Thyroid gland (tissue), 4 donors: ENCODE measurements around the gene SELENOM. TPM values are rescaled to one million over a fixed set of nuclear protein-coding genes. Genes with fewer than 3 reads are reported as not detected.

Source experiments
- DNase-seq, 2 donors: peaks; one replicate each; pipeline ENCODE4 v3.0.0-alpha.2; 2019
- H3K27ac ChIP-seq, 3 donors: fragments of 200-600 bp; sonication (generic); 1 replicate in 2 of 3; 2 replicates in 1 of 3; pipeline ENCODE4 v1.5.1; 2016 to 2019; ENCODE audit warnings: mild to moderate bottlenecking in 1 of 3, moderate library complexity in 1 of 3
- H3K27me3 ChIP-seq: fragments of 200-600 bp; sonication (generic); one replicate; pipeline ENCODE4 v1.5.1; 2019
- H3K36me3 ChIP-seq, 2 donors: fragments of 200-600 bp; sonication (generic); one replicate each; pipeline ENCODE4 v1.5.1; 2016 to 2019
- H3K4me1 ChIP-seq, 2 donors: fragments of 200-600 bp; sonication (generic); one replicate each; pipeline ENCODE4 v1.5.1; 2017 to 2019
- H3K4me3 ChIP-seq, 3 donors: fragments of 200-600 bp; sonication (generic); replicated peaks in 1 of 3; 1 replicate in 2 of 3; 2 replicates in 1 of 3; pipeline ENCODE4 v1.5.1; 2016; ENCODE audit warnings: mild to moderate bottlenecking in 1 of 3
- H3K9me3 ChIP-seq: fragments of 200-600 bp; sonication (generic); one replicate; pipeline ENCODE4 v1.5.1; 2017
- CTCF ChIP-seq, 6 experiments: fragments of 200-600 bp in 3 of 6; fragments of 450-650 bp in 3 of 6; sonication (generic) in 3 of 6; IDR thresholded peaks; one replicate each; pipeline ENCODE4 v1.5.1; 2016 to 2019; ENCODE audit warnings: antibody characterized with exemption in 6 of 6, mild to moderate bottlenecking in 2 of 6, inconsistent platforms in 1 of 6, moderate library complexity in 1 of 6
- POLR2A ChIP-seq, 2 donors: fragments of 450-650 bp; IDR thresholded peaks; one replicate each; pipeline ENCODE4 v1.6.1; 2017; ENCODE audit warnings: antibody characterized with exemption in 2 of 2, mild to moderate bottlenecking in 2 of 2, moderate library complexity in 1 of 2
- WGBS, 2 donors: methylation state at CpG; one replicate each; pipeline ENCODE4 v1.1.5; 2017; 5-methylcytosine and 5-hydroxymethylcytosine counted together
- intact Hi-C: fragments of 100-400 bp; cut with DNase I; formaldehyde crosslinking; loops from one replicate; pipeline ENCODE4 v1.15.1; 2023
- total RNA-seq, 4 donors: library from RNA; depleted of rRNA; stranded (reverse); fragments of >200 nt; gene quantifications; one replicate each; pipeline ENCODE4 v1.2.3, GENCODE V29; 2016

Gene SELENOM
- total RNA-seq, 4 donors from 2014 or later, result 208 to 501 (median 314) TPM

GRCh38 chr22:31143038-31143437, 35.7 kb upstream of the SELENOM start:
- peak overlapping the region; percentile 3 to 43 (median 17) for H3K27ac ChIP-seq
- no peaks in the 10 kb centered on the region for H3K9me3 ChIP-seq
- peaks cover 10 to 31% of the 10 kb centered on the region in 2 donors for H3K4me1 ChIP-seq
- DNase-seq, result peak; percentile 48 to 54
- TF ChIP-seq POLR2A (IDR thresholded peaks at IDR 0.05), result no peak
- TF ChIP-seq CTCF (IDR thresholded peaks at IDR 0.05), result no peak
- 54 to 58% methylated on average over 2 to 3 of the region's 3 CpGs for WGBS, 2 donors
- H3K4me3 ChIP-seq, result no peak overlapping the region
- H3K36me3 ChIP-seq, result no peaks in the 10 kb centered on the region
- intact Hi-C loops, result loop anchor here (5.0 kb wide), 1 partner anchor 36 kb away; the partner anchor contains the start of gene SELENOM
- no peaks in the 10 kb centered on the region for H3K27me3 ChIP-seq

GRCh38 chr22:31142285-31142684, 34.9 kb upstream of the SELENOM start:
- no peak for TF ChIP-seq CTCF (IDR thresholded peaks at IDR 0.05)
- TF ChIP-seq POLR2A (IDR thresholded peaks at IDR 0.05), result no peak
- no peaks in the 10 kb centered on the region for H3K36me3 ChIP-seq
- H3K9me3 ChIP-seq, result no peaks in the 10 kb centered on the region
- DNase-seq, result no peak
- H3K4me1 ChIP-seq, result peaks cover 10 to 30% of the 10 kb centered on the region in 2 donors
- WGBS, 2 donors, result 93 to 100% methylated on average over 1 to 4 of the region's 4 CpGs
- intact Hi-C loops, result loop anchor here (5.0 kb wide), 1 partner anchor 35 kb away; the partner anchor contains the start of gene SELENOM
- H3K4me3 ChIP-seq, result no peak overlapping the region
- no peaks in the 10 kb centered on the region for H3K27me3 ChIP-seq
- no peak overlapping the region for H3K27ac ChIP-seq

GRCh38 chr22:31141551-31141950, 34.2 kb upstream of the SELENOM start:
- no peak overlapping the region for H3K4me3 ChIP-seq
- no peak for DNase-seq
- no peaks in the 10 kb centered on the region for H3K36me3 ChIP-seq
- peaks cover 10 to 30% of the 10 kb centered on the region in 2 donors for H3K4me1 ChIP-seq
- H3K27ac ChIP-seq, result no peak overlapping the region
- H3K27me3 ChIP-seq, result no peaks in the 10 kb centered on the region
- no peak for TF ChIP-seq CTCF (IDR thresholded peaks at IDR 0.05)
- TF ChIP-seq POLR2A (IDR thresholded peaks at IDR 0.05), result no peak
- no peaks in the 10 kb centered on the region for H3K9me3 ChIP-seq
- intact Hi-C loops, result loop anchor here (5.0 kb wide), 1 partner anchor 34 kb away; the partner anchor contains the start of gene SELENOM
- 96 to 98% methylated on average over 2 of the region's 2 CpGs for WGBS, 2 donors

GRCh38 chr22:31140746-31141145, 33.4 kb upstream of the SELENOM start:
- no peak for TF ChIP-seq CTCF (IDR thresholded peaks at IDR 0.05)
- TF ChIP-seq POLR2A (IDR thresholded peaks at IDR 0.05), result no peak
- Histone ChIP-seq H3K4me3 (no peak overlapping the region), H3K27ac (peak overlapping the region in 2 of 3 donors; percentile 23 to 39), H3K36me3 (no peaks in the 10 kb centered on the region), H3K4me1 (peaks cover 10 to 30% of the 10 kb centered on the region in 2 donors), H3K27me3 (no peaks in the 10 kb centered on the region), H3K9me3 (no peaks in the 10 kb centered on the region)
- DNase-seq, result peak; percentile 63 to 72
- intact Hi-C loops, result loop anchor here (5.0 kb wide), 1 partner anchor 33 kb away; the partner anchor contains the start of gene SELENOM
- 27 to 67% methylated on average over 3 to 4 of the region's 5 CpGs for WGBS, 2 donors

- peak; percentile 84 to 90 for DNase-seq
- H3K27me3 ChIP-seq, result no peaks in the 10 kb centered on the region
- H3K36me3 ChIP-seq, result no peaks in the 10 kb centered on the region
- H3K4me1 ChIP-seq, result peaks cover 10 to 30% of the 10 kb centered on the region in 2 donors
- peak in 2 of 6 experiments; percentile 23 to 44 for TF ChIP-seq CTCF (IDR thresholded peaks at IDR 0.05)
- TF ChIP-seq POLR2A (IDR thresholded peaks at IDR 0.05), result peak in 1 of 2 donors; percentile 39
- H3K9me3 ChIP-seq, result no peaks in the 10 kb centered on the region
- 25 to 40% methylated on average over 15 to 16 of the region's 24 CpGs for WGBS, 2 donors
- no peak within 1 kb of the TSS for H3K4me3 ChIP-seq
- intact Hi-C loops, result loop anchor here (5.0 kb wide), 1 partner anchor 33 kb away; the partner anchor contains the start of gene SELENOM
- H3K27ac ChIP-seq, result peak within 1 kb of the TSS in 2 of 3 donors; percentile 23 to 39
These were observed 32.7 kb upstream of the SELENOM start, which contains the start of gene PLA2G3 for GRCh38 chr22:31139866-31140716. Gene PLA2G3, minus strand, starts transcription at chr22:31140508. Its CDS starts 154 bp downstream, at chr22:31140354.
